WERI-Rb-1 (cell line): ENCODE results near the gene APOBEC4.

Experiments
- DNase-seq: peaks from one replicate; pipeline ENCODE4 v3.0.0-alpha.2; 2020
- H3K27ac ChIP-seq: fragments of 250-450 bp; sonication (Bioruptor Pico); 2 replicates; pipeline ENCODE4 v1.5.1; 2020; ENCODE audit warnings: mild to moderate bottlenecking, moderate library complexity
- H3K27me3 ChIP-seq: fragments of 250-450 bp; sonication (Bioruptor Pico); 2 replicates; pipeline ENCODE4 v1.5.1; 2021; ENCODE audit warnings: mild to moderate bottlenecking, low read depth, moderate library complexity; ENCODE audit not compliant: insufficient read depth, severe bottlenecking
- H3K36me3 ChIP-seq: fragments of 250-450 bp; sonication (Bioruptor Pico); 2 replicates; pipeline ENCODE4 v1.5.1; 2020; ENCODE audit warnings: mild to moderate bottlenecking, moderate library complexity
- H3K4me3 ChIP-seq: 2 replicates; pipeline ENCODE4 v1.5.1; 2011; ENCODE audit warnings: low read depth, mild to moderate bottlenecking, control low read depth, low read length
- H3K9me3 ChIP-seq: fragments of 250-450 bp; sonication (Bioruptor Pico); 2 replicates; pipeline ENCODE4 v1.5.1; 2021; ENCODE audit warnings: mild to moderate bottlenecking, moderate library complexity; ENCODE audit not compliant: severe bottlenecking
- CTCF ChIP-seq: IDR thresholded peaks from 2 replicates; pipeline ENCODE4 v1.5.1; 2011; ENCODE audit warnings: low read depth, mild to moderate bottlenecking, control low read depth, inconsistent platforms, low read length

Gene APOBEC4

GRCh38 chr1:183604815-183605214 is 48.3 kb downstream of the APOBEC4 start:
- Histone ChIP-seq H3K4me3 (no peak overlapping the region), H3K36me3 (no peaks in the 10 kb centered on the region), H3K27me3 (no peaks in the 10 kb centered on the region), H3K27ac (no peak overlapping the region), H3K9me3 (no peaks in the 10 kb centered on the region)
- TF ChIP-seq CTCF, result no peak
- no peak for DNase-seq

- Histone ChIP-seq H3K9me3 (no peaks in the 10 kb centered on the region), H3K36me3 (no peaks in the 10 kb centered on the region), H3K27me3 (no peaks in the 10 kb centered on the region), H3K27ac (no peak overlapping the region), H3K4me3 (no peak overlapping the region)
- DNase-seq, result no peak
- TF ChIP-seq CTCF, result no peak
Observed at GRCh38 chr1:183604038-183604808, 48.9 kb downstream of the APOBEC4 start.

- TF ChIP-seq CTCF, result no peak
- H3K36me3 ChIP-seq, result no peaks in the 10 kb centered on the region
- no peak overlapping the region for H3K4me3 ChIP-seq
- no peaks in the 10 kb centered on the region for H3K9me3 ChIP-seq
- no peaks in the 10 kb centered on the region for H3K27me3 ChIP-seq
- no peak overlapping the region for H3K27ac ChIP-seq
- no peak for DNase-seq
Observed at GRCh38 chr1:183602510-183602909, 50.6 kb downstream of the APOBEC4 start.

GRCh38 chr1:183600634-183601033 is 52.5 kb downstream of the APOBEC4 start:
- Histone ChIP-seq H3K27ac (no peak overlapping the region), H3K9me3 (no peaks in the 10 kb centered on the region), H3K36me3 (no peaks in the 10 kb centered on the region), H3K27me3 (no peaks in the 10 kb centered on the region), H3K4me3 (no peak overlapping the region)
- TF ChIP-seq CTCF, result no peak
- DNase-seq, result no peak

- TF ChIP-seq CTCF, result no peak
- no peak overlapping the region for H3K27ac ChIP-seq
Observed at GRCh38 chr1:183600136-183600535, 53.0 kb downstream of the APOBEC4 start.

GRCh38 chr1:183598386-183598785 is 54.7 kb downstream of the APOBEC4 start:
- DNase-seq, result no peak
- H3K36me3 ChIP-seq, result no peaks in the 10 kb centered on the region
- no peak overlapping the region for H3K27ac ChIP-seq
- H3K4me3 ChIP-seq, result no peak overlapping the region
- no peaks in the 10 kb centered on the region for H3K9me3 ChIP-seq
- no peak for TF ChIP-seq CTCF
- H3K27me3 ChIP-seq, result no peaks in the 10 kb centered on the region

More at GRCh38 chr1:183600136-183600535, 53.0 kb downstream of the APOBEC4 start:
- H3K9me3 ChIP-seq, result no peaks in the 10 kb centered on the region
- no peak overlapping the region for H3K4me3 ChIP-seq
- no peak for DNase-seq
- H3K27me3 ChIP-seq, result no peaks in the 10 kb centered on the region
- H3K36me3 ChIP-seq, result no peaks in the 10 kb centered on the region
